EH (cell line): Measurements from ENCODE around the gene MTG1.
"Not testable (repeated sequence)": the region's sequence is repeated elsewhere in the genome, so short reads cannot be mapped to it uniquely, and the experiment has no call there.

Source experiments
- DNase-seq: peaks from one replicate; pipeline ENCODE4 v3.0.0-alpha.2; 2015; ENCODE audit warnings: low read depth

The MTG1 gene

DNA sequence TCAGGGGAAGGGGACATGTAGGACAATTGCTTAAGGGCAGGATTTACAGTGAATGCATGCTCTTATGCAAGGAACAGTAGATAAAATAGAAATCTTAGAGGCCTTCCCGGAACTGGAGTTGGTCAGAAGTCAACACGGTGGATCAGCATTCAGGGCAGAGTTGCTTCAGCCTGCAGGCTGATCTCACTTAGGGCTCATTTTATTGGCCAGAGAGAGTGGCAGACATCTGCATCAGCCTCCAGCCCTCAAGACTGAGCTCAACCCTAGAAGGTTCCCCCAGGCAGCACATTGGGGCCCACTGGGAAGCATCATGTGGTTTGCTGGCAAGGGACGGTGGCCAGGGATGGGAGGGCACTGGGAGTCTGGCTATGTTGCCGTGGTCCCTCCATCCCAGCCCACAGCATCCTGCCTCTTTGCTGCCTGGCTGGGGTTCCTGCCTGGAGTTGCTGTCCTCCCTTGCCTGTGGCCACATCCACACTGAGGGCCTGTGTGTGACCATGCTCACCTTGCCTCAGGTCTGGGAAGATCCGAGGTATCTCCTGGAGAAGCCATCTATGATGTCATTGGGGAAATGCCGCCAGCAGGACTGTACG, 72.8 kb downstream of the MTG1 start:
- DNase-seq: no peak

DNA sequence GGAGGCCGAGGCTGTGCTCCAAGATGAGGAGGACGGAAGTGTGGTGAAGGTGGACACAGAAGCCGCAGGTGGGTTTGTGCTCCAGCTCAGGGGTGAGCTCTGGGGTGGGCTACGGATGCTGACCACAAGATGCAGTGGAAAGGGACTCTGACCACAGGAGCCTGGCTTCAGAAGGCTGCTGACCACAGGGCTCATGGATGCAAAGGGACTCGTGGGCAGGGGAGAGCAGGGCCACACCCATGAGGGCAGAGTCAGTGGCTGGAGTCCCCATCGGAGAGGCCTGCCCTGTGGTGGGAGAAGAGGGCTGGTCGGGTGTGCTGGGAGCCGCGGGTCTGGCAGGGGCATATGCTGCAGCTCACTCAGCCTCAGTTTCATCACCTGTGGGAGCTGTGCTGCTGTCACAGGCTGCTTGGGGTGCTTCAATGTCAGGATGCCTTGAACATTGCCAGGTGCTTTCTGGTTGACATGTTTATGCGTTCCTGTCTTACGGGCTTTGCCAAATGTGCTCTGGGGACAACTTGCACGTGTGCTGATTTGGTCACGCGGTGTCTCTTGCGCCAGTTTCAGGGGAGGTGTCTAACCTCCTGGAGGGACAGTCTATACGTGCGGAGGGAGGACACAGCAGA, 73.4 kb downstream of the MTG1 start:
- no peak for DNase-seq

DNA sequence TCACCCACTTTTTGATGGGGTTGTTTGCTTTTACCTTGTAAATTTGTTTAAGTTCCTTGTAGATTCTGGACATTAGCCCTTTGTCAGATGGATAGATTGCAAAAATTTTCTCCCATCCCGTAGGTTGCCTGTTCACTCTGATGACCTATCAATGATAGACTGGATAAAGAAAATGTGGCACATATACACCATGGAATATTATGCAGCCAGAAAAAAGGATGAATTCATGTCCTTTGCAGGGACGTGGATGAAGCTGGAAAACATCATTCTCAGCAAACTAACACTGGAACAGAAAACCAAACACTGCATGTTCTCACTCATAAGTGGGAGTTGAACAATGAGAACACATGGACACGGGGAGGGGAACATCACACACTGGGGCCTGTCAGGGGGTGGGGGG, 75.2 kb downstream of the MTG1 start:
- DNase-seq: not testable (repeated sequence)

DNA sequence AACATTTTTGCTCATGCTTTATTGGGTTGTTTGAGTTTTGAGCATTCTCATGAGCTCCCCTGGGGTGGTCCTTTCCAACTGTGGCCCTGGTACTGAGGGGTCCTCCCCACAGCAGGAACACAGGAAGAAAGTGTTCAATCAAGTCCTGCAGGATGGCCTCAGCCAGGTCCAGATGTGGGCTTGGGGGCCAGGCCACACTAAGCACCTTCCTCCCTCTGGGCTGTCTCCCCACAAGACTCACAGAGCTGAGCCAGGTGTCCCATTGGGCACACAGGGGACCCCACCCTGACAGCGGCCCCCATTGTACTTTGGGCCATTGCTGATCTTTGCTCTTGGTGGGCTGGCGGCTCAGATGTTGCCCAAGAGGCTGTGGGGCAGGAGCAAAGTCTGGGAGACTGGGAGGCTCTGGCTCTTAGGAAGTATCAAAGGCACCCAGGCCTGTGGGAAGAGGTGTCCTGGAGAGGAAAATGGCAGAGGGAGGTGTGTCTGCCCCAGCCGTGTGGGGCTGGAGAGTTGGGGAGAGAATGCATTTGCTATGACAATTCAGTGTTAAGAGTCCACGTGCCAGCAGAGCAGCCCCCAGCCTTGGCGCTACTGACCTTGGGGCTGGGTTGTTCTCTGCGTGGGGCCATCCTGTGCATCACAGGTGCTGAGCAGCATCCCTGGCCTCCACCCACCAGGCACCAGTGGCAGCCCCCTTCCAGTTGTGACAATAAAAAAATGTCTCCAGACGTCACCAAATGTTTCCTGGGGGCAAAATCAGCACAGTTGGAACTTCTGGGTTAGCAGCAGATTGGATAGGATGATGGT, 77.5 kb downstream of the MTG1 start:
- DNase-seq: no peak
